GM23248 (cell line): ENCODE data around the gene PIP4K2C.

Source experiments
- EZH2 ChIP-seq: fragments of 200-600 bp; sonication (generic); IDR thresholded peaks from 2 replicates; pipeline ENCODE4 v1.6.1; 2018; ENCODE audit warnings: antibody characterized with exemption, mild to moderate bottlenecking; ENCODE audit not compliant: insufficient read depth, poor library complexity, severe bottlenecking
- EZH2phosphoT487 ChIP-seq: fragments of 200-600 bp; sonication (generic); IDR thresholded peaks from 2 replicates; pipeline ENCODE4 v1.6.1; 2018; ENCODE audit warnings: antibody characterized with exemption, moderate library complexity, mild to moderate bottlenecking, low read depth; ENCODE audit not compliant: insufficient read depth

GRCh38 chr12:57569858-57570257 is 21.1 kb upstream of the PIP4K2C start:
- no peak for TF ChIP-seq EZH2
- no peak for TF ChIP-seq EZH2phosphoT487
